Measurements from ENCODE around the gene TAS2R41. TPM values are rescaled to one million over a fixed set of nuclear protein-coding genes. Genes with fewer than 3 reads are reported as not detected.
"Not testable (repeated sequence)": the region's sequence is repeated elsewhere in the genome, so short reads cannot be mapped to it uniquely, and the experiment has no call there.

The TAS2R41 gene
- total RNA-seq, 1 donor from 2014 or later = not detected

DNA sequence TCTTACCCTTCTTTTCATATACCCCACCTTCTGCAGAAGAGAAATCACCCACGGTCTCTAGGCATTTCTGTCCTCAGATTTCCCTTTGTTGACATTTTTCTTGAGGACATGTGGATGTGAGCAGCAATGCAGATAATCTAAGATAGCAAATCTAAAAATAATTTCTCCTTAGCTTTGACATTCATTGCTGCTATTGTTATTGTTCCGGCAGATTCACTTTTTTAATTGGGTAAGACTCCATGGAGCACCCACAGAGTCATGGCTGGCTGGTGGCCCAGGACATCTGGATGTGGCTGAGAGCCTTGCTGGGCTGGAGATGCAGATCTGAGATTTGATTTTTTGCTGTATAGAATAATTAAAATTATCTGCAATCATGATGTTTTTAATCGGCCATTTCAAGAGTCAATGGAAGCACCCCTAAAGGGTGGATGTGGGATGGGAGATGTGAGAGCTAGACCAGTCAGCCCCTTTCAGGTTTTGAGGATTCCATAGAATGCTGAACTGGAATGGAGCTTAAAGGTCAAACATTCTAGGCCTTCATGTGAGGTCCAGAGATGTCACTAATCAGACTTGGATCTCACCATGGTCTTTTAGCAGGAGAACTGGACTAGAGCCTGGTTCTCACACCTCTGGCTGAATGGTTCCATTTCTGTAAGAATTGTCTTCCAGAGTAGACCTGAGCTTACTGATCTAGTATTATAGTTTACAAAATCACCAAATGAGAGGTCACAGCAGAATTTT is 37.5 kb downstream of the TAS2R41 start:
- intact Hi-C loops (cut with micrococcal nuclease) = no loop called here

DNA sequence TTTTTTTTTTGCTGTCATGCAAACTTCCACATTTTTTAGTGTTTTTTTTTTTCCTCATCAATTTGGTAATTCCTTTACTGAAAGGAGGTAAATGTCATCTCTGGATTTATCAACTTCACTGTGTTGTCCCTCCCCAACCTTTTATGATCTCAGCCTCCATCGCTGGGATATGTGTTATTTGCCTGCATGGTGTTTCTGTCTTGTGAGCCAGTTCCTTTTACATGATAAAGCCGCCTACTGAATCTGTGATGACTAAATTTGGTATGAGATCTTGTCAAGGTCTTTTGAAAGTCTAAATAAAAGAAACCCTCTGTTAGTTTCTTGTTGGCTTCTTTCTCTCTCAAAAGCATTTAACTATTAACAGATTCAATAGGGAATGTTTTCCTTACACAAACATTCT is 39.3 kb downstream of the TAS2R41 start:
- intact Hi-C loops (cut with micrococcal nuclease) = no loop called here

DNA sequence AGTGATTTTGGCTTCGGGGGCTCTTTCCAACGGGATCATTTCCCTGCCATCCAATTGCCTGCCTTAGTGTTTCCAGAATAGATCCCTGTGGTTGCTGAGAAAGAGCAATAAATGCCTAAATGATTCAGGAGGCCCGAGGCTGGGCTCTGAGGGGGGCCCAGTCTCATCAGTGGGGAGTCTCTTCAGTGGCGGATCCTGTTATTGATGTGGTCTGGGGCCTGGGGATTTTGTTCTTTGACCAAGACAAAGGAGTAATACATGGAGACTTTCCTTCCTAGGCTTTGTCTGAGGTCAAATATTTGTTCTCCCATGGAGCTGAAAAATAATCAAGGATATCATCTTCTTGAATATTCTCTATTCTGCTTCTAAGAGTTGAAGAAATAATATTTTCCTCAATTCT is 40.8 kb downstream of the TAS2R41 start:
- intact Hi-C loops (cut with micrococcal nuclease) = no loop called here

DNA sequence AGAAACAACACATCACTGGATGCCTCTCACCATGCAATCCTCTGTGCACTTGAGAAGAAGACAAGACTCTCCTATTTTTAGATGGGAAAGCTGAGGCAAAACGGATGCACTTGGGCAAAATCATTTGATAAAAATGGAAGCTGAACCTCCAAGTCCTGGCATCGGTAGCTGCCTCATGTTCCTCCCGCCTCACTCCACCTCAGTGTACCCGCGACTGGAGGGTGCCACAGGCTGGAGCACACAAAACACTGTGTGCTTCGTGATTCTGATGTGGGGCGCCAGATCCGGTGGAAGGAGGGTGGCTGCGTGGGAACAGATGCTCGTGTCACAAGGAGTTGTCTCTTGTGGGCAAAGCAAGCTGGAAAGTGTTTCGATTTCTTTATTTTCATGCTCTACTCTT is 41.3 kb downstream of the TAS2R41 start:
- intact Hi-C loops (cut with micrococcal nuclease) = no loop called here

DNA sequence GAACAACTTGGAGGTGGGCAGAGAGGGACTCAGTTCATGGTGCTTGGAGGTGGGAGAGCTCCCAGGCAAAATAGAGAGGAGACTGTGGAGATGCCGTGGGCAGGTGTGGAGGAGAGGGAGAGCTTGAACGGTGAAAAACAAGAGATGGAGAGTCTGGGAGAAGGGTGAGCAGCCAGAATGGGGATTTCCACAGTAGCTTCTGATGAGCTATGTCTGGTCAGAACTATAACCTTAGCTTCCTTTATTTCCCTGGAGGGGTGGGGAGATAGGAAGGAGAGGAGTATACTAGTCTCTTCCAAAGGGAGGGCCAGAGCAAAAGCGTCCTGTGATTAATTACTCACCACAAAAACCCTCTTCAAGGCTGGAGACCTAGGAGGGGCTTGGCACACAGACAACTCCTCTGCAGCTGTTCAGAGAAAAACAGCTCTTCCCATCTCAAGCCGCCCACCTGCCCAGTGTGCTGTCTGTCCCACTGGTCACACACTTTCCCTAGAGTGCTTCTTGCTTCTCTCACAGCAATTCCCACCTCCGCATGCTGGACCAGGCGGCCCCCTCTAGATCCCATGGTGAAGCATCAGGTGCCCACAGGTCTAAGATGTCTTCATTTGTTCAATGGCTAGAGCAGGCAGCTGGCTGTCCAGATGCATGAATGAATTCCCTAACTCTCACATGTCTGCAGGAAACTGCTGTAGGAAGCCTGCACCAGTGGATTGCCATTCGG is 41.9 kb downstream of the TAS2R41 start:
- intact Hi-C loops (cut with micrococcal nuclease) = no loop called here

DNA sequence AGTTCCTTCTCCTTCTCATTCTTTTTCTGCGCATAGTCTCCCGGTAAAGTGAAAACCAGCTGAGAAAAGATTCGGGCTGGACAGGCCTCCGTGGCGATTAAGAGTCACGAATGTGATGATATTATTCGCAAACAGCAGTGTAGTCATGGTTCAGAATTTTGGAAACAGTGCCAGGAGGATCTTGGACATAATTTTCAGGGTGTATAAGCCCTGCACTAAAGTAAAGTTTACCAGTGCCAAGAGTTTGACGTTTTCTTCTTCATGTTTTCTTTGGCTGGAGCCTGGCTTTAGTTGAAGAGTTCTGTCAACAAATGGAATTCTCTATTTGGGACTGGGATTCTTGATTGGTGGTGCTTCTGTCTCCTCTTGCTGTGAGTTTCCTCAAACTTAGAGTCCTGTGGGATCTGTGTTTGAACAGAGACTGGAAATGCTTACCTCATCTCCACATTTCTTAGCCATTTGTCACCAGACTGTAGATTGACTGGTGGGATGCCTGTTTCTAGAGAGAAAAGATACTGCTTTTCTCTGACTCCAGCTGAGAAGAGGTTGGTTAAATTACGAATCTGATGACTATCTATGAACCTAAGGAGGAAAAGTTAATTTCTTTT is 44.7 kb downstream of the TAS2R41 start:
- intact Hi-C loops (cut with micrococcal nuclease) = not testable (repeated sequence)

Other genes with a start within 250 kb of the TAS2R41 start
- gene GSTK1, start 214.4 kb upstream of the TAS2R41 start, total RNA-seq = 327 and 328 TPM in 2 replicates
- 0.32 and 1.0 TPM in 2 replicates for gene TMEM139, start 192.9 kb upstream of the TAS2R41 start, total RNA-seq
- 103 TPM in 2 replicates for gene CASP2, start 189.5 kb upstream of the TAS2R41 start, total RNA-seq
- 0.07 TPM in 2 replicates for gene CLCN1, start 161.8 kb upstream of the TAS2R41 start, total RNA-seq
- 0.37 TPM in 2 replicates for gene FAM131B, start 115.2 kb upstream of the TAS2R41 start, total RNA-seq
- gene ZYX, start 96.5 kb upstream of the TAS2R41 start, total RNA-seq = 157 and 162 TPM in 2 replicates
- gene EPHA1, start 69.0 kb upstream of the TAS2R41 start, total RNA-seq = 0.20 and 0.66 TPM in 2 replicates
- gene TAS2R60, start 34.4 kb upstream of the TAS2R41 start, total RNA-seq = not detected in 2 replicates
- 1.9 and 2.5 TPM in 2 replicates for gene CTAGE15, start 93.9 kb downstream of the TAS2R41 start, total RNA-seq
- 28.7 and 31.2 TPM in 2 replicates for gene TCAF2, start 143.1 kb downstream of the TAS2R41 start, total RNA-seq